Left lung (tissue), 10 donors: ENCODE results near the gene PPFIA1. TPM values are rescaled to one million over a fixed set of nuclear protein-coding genes. Genes with fewer than 3 reads are reported as not detected.

Experiments used
- ATAC-seq: fragments of 200-7000 bp; cut with Tn5 transposase; one replicate; pipeline ENCODE4 v1.9.1; 2020; ENCODE audit warnings: moderate library complexity
- DNase-seq, 4 donors: peaks; one replicate each; pipeline ENCODE4 v3.0.0-alpha.2; 2013 to 2020
- H3K27ac ChIP-seq, 2 donors: fragments of 200-600 bp; sonication (generic) in 1 of 2; one replicate each; pipeline versions ENCODE4 v1.5.0 to v1.8.0; 2020 to 2021
- H3K27me3 ChIP-seq, 2 donors: fragments of 200-600 bp; sonication (generic) in 1 of 2; one replicate each; pipeline versions ENCODE4 v1.5.0 to v1.8.0; 2020 to 2021
- H3K36me3 ChIP-seq, 2 donors: fragments of 200-600 bp; sonication (generic) in 1 of 2; one replicate each; pipeline versions ENCODE4 v1.5.0 to v1.8.0; 2020 to 2021
- H3K4me1 ChIP-seq, 2 donors: fragments of 200-600 bp; one replicate each; pipeline ENCODE4 v1.8.0; 2021
- H3K4me3 ChIP-seq, 2 donors: fragments of 200-600 bp; sonication (generic) in 1 of 2; one replicate each; pipeline versions ENCODE4 v1.5.0 to v1.8.0; 2020 to 2021; ENCODE audit warnings: mild to moderate bottlenecking in 1 of 2
- H3K9me3 ChIP-seq, 2 donors: fragments of 200-600 bp; sonication (generic) in 1 of 2; one replicate each; pipeline versions ENCODE4 v1.5.0 to v1.8.0; 2020 to 2021
- CTCF ChIP-seq, 2 donors: fragments of 200-600 bp; sonication (generic) in 1 of 2; IDR thresholded peaks; one replicate each; pipeline versions ENCODE4 v1.5.0 to v1.8.0; 2021; ENCODE audit warnings: antibody characterized with exemption in 2 of 2
- intact Hi-C, 2 donors: fragments of 100-400 bp; cut with DNase I; formaldehyde crosslinking; loops; one replicate each; pipeline versions ENCODE4 v1.11.2 to v1.14.2; 2022
- polyA plus RNA-seq, 6 donors: library from polyadenylated mRNA; unstranded; fragments of 120-200 nt; gene quantifications; one replicate each; pipeline ENCODE4 v1.2.1, GENCODE V29; 2013; ENCODE audit not compliant: insufficient read length in 6 of 6
- total RNA-seq, 2 donors: library from RNA; stranded (reverse); fragmentation: NEBNext Ultra II Directional; extraction: Animal tissue kit (Norgen Biotek cat#: 25700); gene quantifications; one replicate each; pipeline ENCODE4 v1.2.1, GENCODE V29; 2021
- donor health status: DM: no; HTN: yes; CAD: no.
- donor health status: DM: no; HTN: no; CAD: no.

Gene PPFIA1
- total and polyA plus RNA-seq, 8 donors, result 45.9 to 66.0 (median 51.3) TPM

- no peak for TF ChIP-seq CTCF (IDR thresholded peaks at IDR 0.05)
- Histone ChIP-seq H3K4me1 (no peaks in the 10 kb centered on the region), H3K27ac (no peak overlapping the region), H3K36me3 (peaks cover 6 to 77% of the 10 kb centered on the region in 2 donors), H3K9me3 (no peaks in the 10 kb centered on the region), H3K27me3 (no peaks in the 10 kb centered on the region), H3K4me3 (no peak overlapping the region)
- no peak for ATAC-seq
- DNase-seq, result no peak
- intact Hi-C loops, result no loop called here
These were observed 78.1 kb downstream of the PPFIA1 start for GRCh38 chr11:70348608-70349007.

- intact Hi-C loops, result no loop called here
- Histone ChIP-seq H3K4me1 (no peaks in the 10 kb centered on the region), H3K27me3 (no peaks in the 10 kb centered on the region), H3K36me3 (peaks cover 0 to 81% of the 10 kb centered on the region in 2 donors), H3K27ac (no peak overlapping the region), H3K9me3 (no peaks in the 10 kb centered on the region), H3K4me3 (no peak overlapping the region)
- ATAC-seq (no peak), DNase-seq (no peak)
- TF ChIP-seq CTCF (IDR thresholded peaks at IDR 0.05), result no peak
These were observed 81.2 kb downstream of the PPFIA1 start for GRCh38 chr11:70351646-70352045.

GRCh38 chr11:70352100-70352499 lies 81.6 kb downstream of the PPFIA1 start:
- intact Hi-C loops, result no loop called here
- no peak for ATAC-seq
- Histone ChIP-seq H3K9me3 (no peaks in the 10 kb centered on the region), H3K27me3 (no peaks in the 10 kb centered on the region), H3K27ac (no peak overlapping the region), H3K4me3 (no peak overlapping the region), H3K36me3 (peaks cover 0 to 81% of the 10 kb centered on the region in 2 donors), H3K4me1 (no peaks in the 10 kb centered on the region)
- no peak for TF ChIP-seq CTCF (IDR thresholded peaks at IDR 0.05)
- DNase-seq, result no peak

- Histone ChIP-seq H3K4me1 (no peaks in the 10 kb centered on the region), H3K27ac (no peak overlapping the region), H3K4me3 (no peak overlapping the region), H3K27me3 (no peaks in the 10 kb centered on the region), H3K36me3 (peaks cover 0 to 81% of the 10 kb centered on the region in 2 donors), H3K9me3 (no peaks in the 10 kb centered on the region)
- no peak for DNase-seq
- TF ChIP-seq CTCF (IDR thresholded peaks at IDR 0.05), result no peak
- no peak for ATAC-seq
- intact Hi-C loops, result no loop called here
These were observed 82.1 kb downstream of the PPFIA1 start for GRCh38 chr11:70352601-70353000.

GRCh38 chr11:70353329-70353728 lies 82.8 kb downstream of the PPFIA1 start:
- H3K4me3 ChIP-seq, result no peak overlapping the region
- no peaks in the 10 kb centered on the region for H3K27me3 ChIP-seq
- peaks cover 0 to 81% of the 10 kb centered on the region in 2 donors for H3K36me3 ChIP-seq
- ATAC-seq (no peak), DNase-seq (no peak)
- intact Hi-C loops, result no loop called here
- no peak overlapping the region for H3K27ac ChIP-seq
- H3K4me1 ChIP-seq, result no peaks in the 10 kb centered on the region
- no peaks in the 10 kb centered on the region for H3K9me3 ChIP-seq
- no peak for TF ChIP-seq CTCF (IDR thresholded peaks at IDR 0.05)
